GM21786 (cell line): ENCODE results near the gene FAM83E.
"Not testable (repeated sequence)": the region's sequence is repeated elsewhere in the genome, so short reads cannot be mapped to it uniquely, and the experiment has no call there.

Source experiments
- ATAC-seq: cut with Tn5 transposase; IDR thresholded peaks from one replicate; pipeline ENCODE4 v1.9.1; 2021; ENCODE audit not compliant: unreplicated experiment

FAM83E gene

DNA sequence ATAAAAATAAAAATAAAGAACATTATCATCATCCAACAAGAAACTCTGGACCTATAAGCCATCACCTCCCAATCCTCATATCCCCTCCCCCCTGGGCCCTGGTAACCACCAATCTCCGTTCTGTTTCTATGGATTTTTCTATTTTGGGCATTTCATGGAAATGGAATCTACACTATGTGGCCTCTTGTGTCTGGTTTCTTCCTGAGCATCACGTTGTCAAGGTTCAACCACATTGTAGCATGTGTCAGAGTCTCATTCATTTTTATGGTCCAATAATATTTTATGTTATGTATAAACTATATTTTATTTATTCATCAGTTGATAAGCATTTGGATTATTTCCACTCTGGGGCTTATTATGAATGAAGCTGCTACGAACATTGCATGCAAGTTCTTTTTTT is 36.0 kb downstream of the FAM83E start:
- no peak for ATAC-seq

DNA sequence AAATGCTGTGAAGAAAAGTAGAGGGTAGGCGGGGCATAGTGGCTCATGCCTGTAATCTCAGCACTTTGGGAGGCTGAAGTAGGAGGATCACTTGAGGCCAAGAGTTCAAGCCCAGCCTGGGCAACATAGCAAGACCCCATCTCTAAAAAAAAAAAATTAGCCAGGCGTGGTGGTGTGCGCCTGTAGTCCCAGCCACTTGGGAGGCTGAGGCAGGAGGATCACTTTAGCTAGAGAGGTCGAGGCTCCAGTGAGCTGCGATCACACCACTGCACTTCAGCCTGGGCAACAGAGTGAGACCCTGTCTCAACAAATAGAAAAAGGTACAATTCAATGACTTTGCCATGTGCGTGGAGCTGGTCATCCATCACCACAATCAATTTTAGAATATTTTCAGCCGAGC is 37.0 kb downstream of the FAM83E start:
- ATAC-seq, result not testable (repeated sequence)

DNA sequence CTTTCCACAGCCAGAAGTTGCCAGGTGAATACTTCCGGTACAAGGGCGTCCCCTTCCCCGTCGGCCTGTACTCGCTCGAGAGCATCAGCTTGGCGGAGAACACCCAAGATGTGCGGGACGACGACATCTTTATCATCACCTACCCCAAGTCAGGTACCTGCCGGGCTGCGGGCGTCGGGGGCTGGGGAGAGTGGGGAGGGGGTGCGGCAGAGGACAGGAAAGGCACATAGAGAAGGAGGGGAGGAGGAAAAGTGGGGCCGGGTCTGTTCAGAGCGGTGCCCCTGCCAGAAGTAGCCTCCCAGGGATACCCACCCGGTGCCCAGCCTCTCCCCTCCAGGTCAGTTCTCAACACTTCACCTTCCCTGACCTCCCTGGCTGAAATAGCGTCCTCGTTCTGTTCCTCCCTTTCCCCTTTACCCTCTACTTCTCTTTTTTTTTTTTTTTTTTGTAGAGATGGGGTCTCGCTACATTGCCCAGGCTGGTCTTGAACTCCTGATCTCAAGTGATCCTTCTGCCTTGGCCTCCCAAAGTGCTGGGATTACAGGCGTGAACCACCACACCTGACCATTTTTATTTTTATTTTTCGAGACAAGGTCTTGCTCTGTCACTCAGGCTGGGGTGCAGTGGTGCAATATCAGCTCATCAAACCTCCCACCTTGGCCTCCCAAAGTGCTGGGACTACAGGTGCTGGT is 38.8 kb downstream of the FAM83E start:
- ATAC-seq, result no peak

DNA sequence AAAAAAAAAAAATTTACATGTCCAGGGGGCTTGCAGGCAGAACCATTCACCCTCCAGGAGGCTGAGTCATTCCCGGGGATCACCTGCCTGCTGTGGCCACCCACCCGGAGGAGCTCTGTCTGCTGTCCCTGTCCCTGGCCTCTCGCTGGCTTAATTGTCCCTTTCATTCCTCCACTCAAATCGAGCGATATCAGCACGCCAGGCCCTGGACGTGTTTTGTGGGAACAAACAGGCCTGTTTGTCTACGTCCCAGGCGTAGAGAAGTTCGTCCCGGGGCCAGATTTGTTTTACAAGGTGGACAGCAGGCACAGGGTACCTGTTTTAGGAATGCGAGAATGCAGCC is 41.7 kb downstream of the FAM83E start:
- no peak for ATAC-seq

DNA sequence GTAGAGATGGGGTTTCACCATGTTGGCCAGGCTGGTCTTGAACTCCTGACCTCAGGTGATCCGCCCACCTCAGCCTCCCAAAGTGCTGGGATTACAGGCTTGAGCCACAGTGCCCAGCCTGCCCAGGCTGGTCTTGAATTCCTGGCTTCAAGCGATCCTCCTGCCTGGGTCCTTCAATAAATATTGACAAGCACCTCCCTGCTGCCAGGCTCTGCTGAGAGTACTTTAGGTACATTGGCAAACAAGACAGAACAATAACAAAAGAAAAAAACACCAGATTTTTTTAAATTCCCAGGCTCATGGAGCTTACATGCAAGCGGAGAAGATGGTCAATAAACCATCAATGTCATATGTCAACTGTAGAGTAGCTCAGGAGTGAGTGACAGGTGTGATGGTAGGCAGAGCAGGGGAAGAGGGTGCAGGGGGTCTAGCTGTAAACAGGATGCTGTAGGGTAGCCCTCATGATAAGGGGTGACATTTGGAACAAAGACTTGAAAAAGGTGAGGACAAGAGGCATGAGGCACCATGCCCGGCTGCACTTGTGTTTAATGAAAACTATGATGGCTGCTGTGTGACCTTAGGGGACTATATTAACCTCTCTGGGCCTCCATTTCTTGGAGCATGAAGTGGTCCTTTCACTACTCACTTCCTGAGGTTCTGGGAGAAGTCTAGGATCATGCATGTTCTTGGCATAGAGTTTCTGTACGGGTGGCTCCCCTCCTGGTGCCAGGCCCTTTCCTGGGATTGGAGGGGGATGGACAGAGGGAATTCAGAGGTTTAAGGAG is 43.3 kb downstream of the FAM83E start:
- no peak for ATAC-seq

DNA sequence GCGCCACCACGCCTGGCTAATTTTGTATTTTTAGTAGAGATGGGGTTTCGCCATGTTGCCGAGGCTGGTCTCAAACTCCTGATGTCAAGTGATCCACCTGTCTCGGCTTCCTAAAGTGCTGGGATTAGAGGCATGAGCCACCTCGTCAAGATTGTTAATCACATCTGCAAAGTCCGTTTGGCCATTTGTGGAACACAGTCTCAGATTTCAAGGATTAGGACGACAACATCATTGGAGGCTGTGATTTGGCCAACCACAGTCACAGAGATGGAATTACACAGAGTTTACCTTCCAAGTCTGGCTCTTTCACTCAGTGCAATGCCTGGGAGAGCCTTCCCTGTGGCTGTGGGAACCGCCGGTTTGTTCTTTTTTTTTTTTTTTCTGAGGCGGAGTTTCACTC is 45.1 kb downstream of the FAM83E start:
- no peak for ATAC-seq

DNA sequence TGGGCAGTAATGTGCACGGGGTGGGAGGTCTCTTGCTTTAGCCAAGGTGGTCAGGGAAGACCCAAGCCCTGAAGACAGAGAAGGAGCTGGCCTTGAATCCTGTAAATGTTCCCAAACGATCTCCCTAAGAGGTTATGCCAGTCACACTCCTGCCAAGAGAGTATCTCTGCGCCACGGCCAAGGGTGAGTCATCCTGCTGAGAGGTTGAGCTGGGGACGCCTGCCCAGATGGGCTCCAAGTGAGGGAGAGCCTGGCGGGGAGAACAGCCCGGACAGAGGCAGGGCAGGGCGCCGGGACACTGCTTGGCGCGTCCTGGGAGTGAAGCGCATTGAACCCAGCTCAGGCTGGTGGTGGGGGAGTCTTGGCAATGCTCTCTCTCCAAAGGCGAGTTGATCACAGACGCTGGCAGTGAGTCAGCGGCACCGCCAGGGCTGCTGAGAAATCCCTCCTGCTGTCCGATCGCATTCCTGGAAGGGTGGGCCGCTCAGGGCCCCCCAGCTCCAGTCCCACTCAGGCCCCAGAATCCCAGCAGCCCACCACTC is 46.5 kb downstream of the FAM83E start:
- no peak for ATAC-seq

DNA sequence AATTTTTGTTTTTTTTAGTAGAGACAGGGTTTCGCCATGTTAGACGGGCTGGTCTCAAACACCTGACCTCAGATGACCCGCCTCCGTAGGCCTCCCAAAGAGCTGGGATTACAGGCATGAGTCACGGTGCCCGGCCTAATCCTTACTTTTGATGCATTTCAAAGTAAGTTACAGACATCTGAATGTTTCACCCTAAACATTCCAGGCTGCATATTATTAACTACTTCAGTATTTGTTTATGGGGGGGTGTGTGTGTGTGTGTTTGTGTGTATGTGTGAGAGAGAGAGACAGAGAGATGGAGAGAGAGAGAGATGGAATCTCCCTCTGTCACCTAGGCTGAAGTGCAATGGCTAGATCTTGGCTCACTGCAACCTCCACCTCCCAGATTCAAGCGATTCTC is 49.8 kb downstream of the FAM83E start:
- no peak for ATAC-seq
